ENCODE data around the gene CDC25C. TPM values are rescaled to one million over a fixed set of nuclear protein-coding genes. Genes with fewer than 3 reads are reported as not detected.

The CDC25C gene
- total RNA-seq, 2 experiments from 2014 or later: 6.1 to 6.2 TPM

- ChIA-PET POLR2A (no interaction called here), CTCF (interaction anchor here (0.7 kb wide), 1 partner anchor 45 kb away, joined by 6 read pairs; no protein-coding TSS in a partner anchor)
These were observed 84.8 kb downstream of the CDC25C start for GRCh38 chr5:138246822-138247221.

- ChIA-PET POLR2A (no interaction called here), CTCF (no interaction called here)
These were observed 85.3 kb downstream of the CDC25C start for GRCh38 chr5:138246334-138246733.

- ChIA-PET CTCF (no interaction called here), POLR2A (no interaction called here)
These were observed 85.9 kb downstream of the CDC25C start for GRCh38 chr5:138245717-138246116.

- ChIA-PET CTCF (no interaction called here), POLR2A (no interaction called here)
These were observed 87.8 kb downstream of the CDC25C start for GRCh38 chr5:138243794-138244193.

GRCh38 chr5:138241688-138242571 lies 89.7 kb downstream of the CDC25C start:
- POLR2A ChIA-PET: no interaction called here

GRCh38 chr5:138240650-138241385 lies 90.8 kb downstream of the CDC25C start:
- ChIA-PET CTCF (interaction anchor here (1.2 kb wide), 1 partner anchor 19 kb away, joined by 3 read pairs; no protein-coding TSS in a partner anchor), POLR2A (no interaction called here)

More at GRCh38 chr5:138241688-138242571, 89.7 kb downstream of the CDC25C start:
- CTCF ChIA-PET: interaction anchor here (1.2 kb wide), 1 partner anchor 18 kb away, joined by 3 read pairs; no protein-coding TSS in a partner anchor

- CTCF ChIA-PET: no interaction called here
- POLR2A ChIA-PET: no interaction called here
These were observed 93.6 kb downstream of the CDC25C start for GRCh38 chr5:138238034-138238433.

Other genes with a start within 250 kb of the CDC25C start
- not detected for gene WNT8A, start 247.8 kb downstream of the CDC25C start, total RNA-seq
- gene NME5, start 192.4 kb downstream of the CDC25C start, total RNA-seq: not detected
- gene BRD8, start 153.2 kb downstream of the CDC25C start, total RNA-seq: 10 to 100 TPM; 56.4 to 56.8 TPM
- gene KIF20A, start 152.7 kb downstream of the CDC25C start, total RNA-seq: 10 to 100 TPM; 35.8 to 37.5 TPM
- gene CDC23, start 118.5 kb downstream of the CDC25C start, total RNA-seq: 10 to 100 TPM; 48.0 to 50.0 TPM
- under 1 TPM in 1 of 2 experiments, not detected in 1; 0.10 TPM for gene GFRA3, start 57.2 kb downstream of the CDC25C start, total RNA-seq
- 10 to 100 TPM; 29.7 to 31.7 TPM for gene FAM53C, start 6.5 kb upstream of the CDC25C start, total RNA-seq
- 10 to 100 TPM; 38.8 to 39.4 TPM for gene KDM3B, start 20.9 kb upstream of the CDC25C start, total RNA-seq
- gene REEP2, start 107.3 kb upstream of the CDC25C start, total RNA-seq: 1 to 10 TPM; 5.1 to 6.2 TPM
- 10 to 100 TPM; 16.6 to 17.3 TPM for gene EGR1, start 133.7 kb upstream of the CDC25C start, total RNA-seq
- 100 to 1,000 TPM; 246 to 247 TPM for gene ETF1, start 211.4 kb upstream of the CDC25C start, total RNA-seq
- 100 to 1,000 TPM; 520 to 523 TPM for gene HSPA9, start 243.6 kb upstream of the CDC25C start, total RNA-seq

All from activated CD8-positive, alpha-beta memory T cell treated with anti-CD3 and anti-CD28 coated beads for 36 hours (primary cell).